T-helper 2 cell treated with Interferon-gamma antibody and Interleukin-4, amounts not matched to agents 100 ng/mL and 5 ng/mL, for 36 hours (primary cell): ENCODE data around the gene FHL3. TPM values are rescaled to one million over a fixed set of nuclear protein-coding genes. Genes with fewer than 3 reads are reported as not detected.
"Not testable (repeated sequence)": the region's sequence is repeated elsewhere in the genome, so short reads cannot be mapped to it uniquely, and the experiment has no call there.

Experiments
- intact Hi-C: fragments of 100-400 bp; cut with micrococcal nuclease; formaldehyde crosslinking; loops from one replicate; pipeline ENCODE4 v1.15.1; 2023
- total RNA-seq: library from RNA; stranded (reverse); gene quantifications from 2 replicates; pipeline ENCODE4 v1.2.3, GENCODE V29; 2022

FHL3 gene
- total RNA-seq, 1 donor from 2014 or later = 16.3 TPM

- intact Hi-C loops = no loop called here
Observed at GRCh38 chr1:38037221-38037939, 32.1 kb upstream of the FHL3 start.

DNA sequence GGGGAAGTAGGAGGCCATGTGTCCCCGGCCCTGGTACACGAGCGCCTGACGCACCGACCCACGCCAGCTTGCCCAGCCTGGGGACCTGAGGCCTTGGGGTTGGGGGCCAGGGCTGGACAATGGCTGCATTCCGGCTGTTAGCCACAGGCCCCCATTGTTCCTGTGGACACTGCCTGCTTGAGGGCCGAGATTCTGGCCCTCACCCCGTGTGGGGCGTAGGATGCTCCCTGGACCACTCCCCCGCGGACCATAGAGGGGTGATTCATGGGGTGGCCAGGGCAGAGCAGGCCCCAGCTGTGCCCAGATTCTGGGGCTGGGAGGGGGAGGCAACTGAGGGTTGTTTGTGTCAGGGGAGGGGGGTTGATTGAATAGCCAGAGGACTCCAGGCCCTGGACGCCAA lies 29.6 kb upstream of the FHL3 start:
- intact Hi-C loops = no loop called here

DNA sequence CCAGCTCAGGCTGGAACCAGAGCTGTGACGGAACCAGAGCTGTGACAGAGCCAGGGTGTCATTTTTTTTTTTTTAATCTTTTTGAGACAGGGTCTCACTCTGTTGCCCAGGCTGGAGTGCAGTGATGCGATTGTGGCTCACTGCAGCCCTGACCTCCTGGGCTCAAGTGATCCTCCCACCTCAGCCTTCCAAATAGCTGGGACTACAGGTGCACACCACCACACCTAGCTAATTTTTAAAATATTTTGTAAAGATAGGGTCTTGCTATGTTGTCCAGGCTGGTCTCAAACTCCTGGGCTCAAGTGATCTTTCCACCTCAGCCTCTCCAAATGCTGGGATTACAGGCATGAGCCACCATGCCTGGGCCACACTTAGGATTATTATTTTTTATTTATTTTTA lies 27.7 kb upstream of the FHL3 start:
- intact Hi-C loops = not testable (repeated sequence)

GRCh38 chr1:38031513-38031866 lies 26.2 kb upstream of the FHL3 start:
- intact Hi-C loops = loop anchor here (2.0 kb wide), 1 partner anchor 19 kb away; the partner anchor contains the start of gene UTP11

DNA sequence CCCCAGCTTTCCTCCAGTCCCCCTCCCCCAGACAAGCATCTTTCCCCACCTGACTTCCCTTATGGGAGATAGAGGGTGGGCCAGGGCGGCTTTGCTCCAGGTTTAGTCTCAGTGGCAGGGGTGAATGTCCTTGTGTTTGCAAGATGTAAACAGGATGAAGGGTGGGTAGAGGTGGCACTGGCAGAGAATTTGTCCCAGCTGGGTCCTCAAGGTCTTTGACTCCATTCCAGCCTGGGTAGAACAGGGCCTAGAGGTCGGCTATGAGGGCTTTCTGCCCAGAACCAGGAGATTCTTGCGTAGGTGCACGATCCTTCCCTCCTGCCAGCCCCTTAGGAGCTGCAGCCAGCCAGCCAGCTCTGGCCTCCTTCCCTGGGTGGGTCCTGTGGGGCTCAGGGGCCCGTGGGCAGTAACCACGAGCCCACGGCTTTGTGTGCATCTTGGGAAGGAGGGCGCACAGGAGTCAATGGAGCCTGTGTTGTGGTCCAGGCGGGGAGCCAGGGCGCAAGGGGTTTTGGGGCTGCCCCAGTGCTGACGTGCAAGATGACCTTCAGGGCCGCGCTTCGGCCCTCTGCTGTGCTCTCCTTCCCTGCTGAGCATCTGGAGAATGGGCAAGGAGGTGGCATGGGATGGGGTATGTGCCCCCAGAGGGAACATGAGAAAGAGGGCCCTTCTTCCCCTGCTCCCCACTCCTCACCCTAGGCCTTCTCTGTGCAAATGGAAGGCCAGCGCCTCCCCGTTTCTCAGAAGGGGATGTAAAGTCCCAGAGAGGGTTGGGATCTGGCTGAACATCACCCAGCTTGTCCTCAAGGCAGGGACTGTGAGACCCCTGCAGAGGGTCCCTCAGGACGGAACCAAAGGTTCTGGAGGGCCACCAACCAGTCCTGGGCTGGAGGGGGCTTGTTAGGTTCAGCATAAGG lies 25.5 kb upstream of the FHL3 start:
- intact Hi-C loops = loop anchor here (2.0 kb wide), 1 partner anchor 18 kb away; the partner anchor contains the start of gene UTP11

- intact Hi-C loops = loop anchor here (2.0 to 5.0 kb wide), 2 partner anchors 17 to 557 kb away; partner anchors contain the start of gene UTP11
Observed at GRCh38 chr1:38029685-38030511, 24.6 kb upstream of the FHL3 start.

GRCh38 chr1:38029081-38029681 lies 23.9 kb upstream of the FHL3 start:
- intact Hi-C loops = loop anchor here (5.0 kb wide), 1 partner anchor 558 kb away; no protein-coding TSS in a partner anchor

GRCh38 chr1:38028671-38029070 lies 23.4 kb upstream of the FHL3 start:
- intact Hi-C loops = loop anchor here (5.0 kb wide), 1 partner anchor 559 kb away; no protein-coding TSS in a partner anchor

DNA sequence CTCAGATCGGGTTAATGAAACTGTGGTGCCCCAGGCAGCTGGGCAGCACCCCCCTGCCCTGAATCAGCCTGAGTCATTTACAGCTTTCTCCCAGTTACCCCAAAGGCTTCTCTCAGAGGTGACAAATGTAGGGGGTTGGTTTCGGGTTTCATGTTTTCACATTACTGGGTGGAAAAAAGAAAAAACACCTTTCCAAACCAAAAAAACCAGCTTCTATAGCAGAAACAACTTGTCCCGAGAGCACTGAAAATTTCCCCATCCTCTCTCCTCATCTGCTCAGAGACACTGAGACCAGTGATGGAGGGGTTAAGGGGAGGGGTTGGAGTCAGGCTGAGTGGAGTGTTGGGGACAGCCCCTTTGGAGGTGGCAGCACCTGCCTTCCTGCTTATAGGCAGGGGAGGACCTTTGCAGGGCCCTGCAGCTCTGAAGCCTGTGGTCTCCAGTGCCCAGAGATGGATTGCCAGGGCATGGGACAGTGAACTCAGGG lies 22.8 kb upstream of the FHL3 start:
- intact Hi-C loops = loop anchor here (5.0 kb wide), 1 partner anchor 559 kb away; no protein-coding TSS in a partner anchor

DNA sequence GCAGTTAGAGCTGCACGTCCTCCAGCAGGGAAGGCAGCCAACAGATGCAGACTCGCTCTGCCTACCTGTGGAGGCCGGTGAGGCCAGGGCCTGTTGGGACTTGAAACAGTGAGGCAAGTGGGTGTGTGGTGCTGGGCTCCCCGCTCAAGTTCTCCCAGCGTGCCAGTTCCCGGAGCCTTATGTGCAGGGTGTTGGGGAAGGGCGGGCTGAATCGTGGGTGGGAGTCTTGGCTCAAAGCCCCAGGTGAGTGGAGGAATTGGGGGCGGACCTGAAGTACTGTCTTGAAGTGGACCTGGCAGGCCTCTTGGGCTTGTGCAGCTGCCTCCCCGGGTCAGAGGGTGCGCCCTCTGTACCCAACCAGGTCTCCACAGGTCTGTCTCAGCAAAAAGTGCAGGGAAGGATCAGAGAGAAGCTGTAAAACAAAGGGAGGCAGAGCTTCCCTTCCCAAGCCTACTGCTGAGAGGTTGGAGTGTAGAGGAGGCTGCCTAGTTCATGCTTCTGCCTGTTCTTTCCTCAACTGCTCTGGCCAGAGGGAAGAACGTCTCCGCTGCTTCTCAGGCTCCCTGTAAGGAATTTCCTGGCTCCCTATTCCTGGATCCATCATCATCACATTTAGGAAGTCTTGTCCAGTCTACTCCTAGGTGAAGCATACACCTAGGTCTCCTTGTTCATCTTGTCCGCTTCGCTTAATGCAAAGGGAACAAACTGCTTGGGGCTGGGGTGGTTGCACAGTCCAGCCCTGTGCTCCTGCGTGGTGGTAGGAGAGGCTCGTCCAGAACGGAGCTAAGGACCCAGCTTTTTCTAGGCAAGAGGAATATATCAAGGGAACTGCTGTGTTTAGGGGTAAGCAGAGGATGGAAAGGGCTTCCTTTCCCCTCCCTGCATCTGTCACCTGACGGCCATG lies 22.1 kb upstream of the FHL3 start:
- intact Hi-C loops = loop anchor here (5.0 kb wide), 1 partner anchor 560 kb away; no protein-coding TSS in a partner anchor

DNA sequence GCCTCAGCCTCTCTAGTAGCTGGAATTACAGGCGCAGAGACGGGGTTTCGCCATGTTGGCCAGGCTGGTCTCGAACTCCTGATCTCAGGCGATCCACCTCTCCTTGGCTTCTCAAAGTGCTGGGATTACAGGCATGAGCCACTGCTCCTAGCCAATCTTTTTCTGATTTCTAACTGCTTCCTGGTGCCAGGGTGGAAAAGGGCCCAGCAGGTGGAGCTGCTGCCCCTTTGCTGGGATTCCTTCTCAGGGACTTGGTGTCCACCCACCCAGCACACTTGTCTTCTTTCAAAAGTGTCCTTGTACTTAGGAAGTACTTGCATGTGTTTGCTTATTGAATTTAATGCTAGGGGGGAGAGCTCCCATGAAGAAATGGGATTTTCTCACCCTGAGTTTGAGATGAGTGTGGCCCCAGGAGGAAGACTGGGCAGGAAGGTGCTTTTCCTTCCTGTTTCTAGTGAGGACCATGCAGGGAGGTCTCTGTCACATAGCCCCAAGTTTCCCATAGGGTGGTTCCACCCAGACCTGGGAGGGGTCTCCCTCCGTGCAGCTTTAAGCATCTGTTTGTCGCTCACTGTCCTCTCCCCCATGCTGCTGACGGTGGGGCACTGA lies 21.4 kb upstream of the FHL3 start:
- intact Hi-C loops = loop anchor here (5.0 kb wide), 1 partner anchor 561 kb away; no protein-coding TSS in a partner anchor

GRCh38 chr1:38025664-38026063 lies 20.4 kb upstream of the FHL3 start:
- intact Hi-C loops = loop anchor here (5.0 kb wide), 1 partner anchor 562 kb away; no protein-coding TSS in a partner anchor

DNA sequence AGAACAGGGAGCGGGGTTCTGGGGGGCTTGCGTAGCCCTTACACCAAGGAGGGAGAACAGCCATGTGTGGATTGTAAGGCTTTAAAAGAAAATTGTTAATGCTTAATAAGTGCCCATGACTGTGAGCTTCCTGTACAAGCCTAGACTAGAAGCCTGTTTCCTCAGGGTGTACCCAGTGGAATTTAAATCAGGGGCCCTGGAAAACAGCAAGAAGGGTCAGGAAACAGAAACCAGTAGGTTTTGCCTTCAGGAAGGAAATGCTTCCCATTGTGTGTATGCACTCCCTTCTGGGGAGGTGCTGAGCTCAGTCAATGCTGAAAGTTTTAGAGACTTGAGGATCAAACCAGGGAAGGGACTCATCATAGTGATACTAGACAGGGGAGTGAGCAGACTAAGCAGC lies 19.9 kb upstream of the FHL3 start:
- intact Hi-C loops = loop anchor here (5.0 kb wide), 1 partner anchor 562 kb away; no protein-coding TSS in a partner anchor

- intact Hi-C loops = no loop called here
Observed at GRCh38 chr1:38022810-38023209, 17.5 kb upstream of the FHL3 start.

GRCh38 chr1:38021969-38022368 lies 16.7 kb upstream of the FHL3 start:
- intact Hi-C loops = no loop called here

DNA sequence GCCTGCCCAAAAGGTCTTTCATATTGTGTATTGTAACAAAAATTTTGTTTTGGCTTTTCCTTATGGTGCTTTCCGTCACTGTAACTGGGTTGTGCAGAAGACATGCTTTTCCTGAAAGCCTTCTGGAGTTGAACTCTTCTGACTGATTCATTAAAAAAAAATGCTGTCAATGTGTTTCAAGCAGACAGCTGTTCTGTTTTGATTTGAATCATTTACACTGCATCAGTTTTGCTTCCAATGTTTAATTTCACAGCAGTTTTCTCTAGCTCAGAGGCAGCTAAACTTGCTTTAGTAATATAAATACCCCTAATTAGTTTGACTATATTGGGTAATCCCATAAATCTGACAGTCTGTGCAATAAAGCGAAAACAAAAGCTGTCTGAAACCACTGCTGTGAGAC lies 15.1 kb upstream of the FHL3 start:
- intact Hi-C loops = no loop called here

- intact Hi-C loops = loop anchor here (1.0 to 10.0 kb wide), 3 partner anchors 29 to 1874 kb away; partner anchors contain the start of genes SF3A3 and TRAPPC3
Observed at GRCh38 chr1:38018864-38019343, 13.6 kb upstream of the FHL3 start.

- intact Hi-C loops = loop anchor here (10.0 kb wide), 1 partner anchor 1871 kb away; the partner anchor contains the start of gene TRAPPC3
Observed at GRCh38 chr1:38015978-38016725, 10.8 kb upstream of the FHL3 start.
